Measurements from ENCODE around the gene HYKK. TPM values are rescaled to one million over a fixed set of nuclear protein-coding genes. Genes with fewer than 3 reads are reported as not detected.

HYKK gene
- total and polyA plus RNA-seq, 2 of the 13 experiments (the other 11 are each of a cell fraction or from before 2014, with no cell fraction given) = 3.5 to 5.4 TPM

DNA sequence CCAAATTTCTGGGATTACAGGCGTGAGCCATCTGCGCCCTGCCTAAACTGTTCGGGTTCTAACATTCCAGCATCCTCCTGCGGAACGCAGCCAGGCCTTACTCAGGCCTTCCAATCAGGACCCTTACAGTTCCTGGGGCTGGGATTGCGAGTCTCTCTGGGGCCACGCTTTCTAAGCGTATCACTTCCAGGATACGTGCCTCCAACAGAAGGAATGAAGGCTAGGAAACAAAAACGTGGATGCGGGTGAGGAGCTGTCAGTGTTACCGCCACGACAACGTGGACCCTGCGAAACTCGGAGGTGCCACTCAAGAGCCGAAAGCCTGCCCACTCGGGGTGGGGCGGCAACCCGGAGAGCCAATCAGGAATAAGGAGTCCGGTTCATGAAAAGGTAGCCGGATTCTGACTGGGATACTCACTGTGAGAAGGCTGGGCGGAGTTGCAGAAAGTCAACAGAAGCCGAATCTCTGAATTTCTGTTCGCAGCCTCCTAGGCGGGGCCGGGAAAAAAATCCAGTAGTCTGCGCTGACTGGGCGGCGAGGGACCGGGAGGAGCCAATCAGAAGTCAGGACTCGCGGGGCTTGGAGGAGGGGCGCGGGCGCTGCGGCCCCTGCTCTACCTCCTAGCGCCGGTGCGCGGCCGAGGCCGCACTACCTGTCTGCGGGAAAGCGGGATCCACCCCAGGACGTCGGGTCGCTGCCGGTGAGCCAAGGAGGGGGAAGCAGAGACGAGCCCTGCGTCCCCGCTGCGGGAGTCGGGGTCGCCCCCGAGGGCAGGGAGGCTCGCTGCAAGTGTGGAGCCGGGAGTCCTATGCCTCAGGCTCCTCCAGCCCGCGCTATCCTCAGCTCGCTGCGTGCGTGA lies at the start of gene HYKK (continued):
- TF ChIP-seq KLF12 (CRISPR knock-in tag; IDR thresholded peaks at IDR 0.05; ENCODE audit: borderline replicate concordance) = no peak
- TF ChIP-seq, protein P1, sequence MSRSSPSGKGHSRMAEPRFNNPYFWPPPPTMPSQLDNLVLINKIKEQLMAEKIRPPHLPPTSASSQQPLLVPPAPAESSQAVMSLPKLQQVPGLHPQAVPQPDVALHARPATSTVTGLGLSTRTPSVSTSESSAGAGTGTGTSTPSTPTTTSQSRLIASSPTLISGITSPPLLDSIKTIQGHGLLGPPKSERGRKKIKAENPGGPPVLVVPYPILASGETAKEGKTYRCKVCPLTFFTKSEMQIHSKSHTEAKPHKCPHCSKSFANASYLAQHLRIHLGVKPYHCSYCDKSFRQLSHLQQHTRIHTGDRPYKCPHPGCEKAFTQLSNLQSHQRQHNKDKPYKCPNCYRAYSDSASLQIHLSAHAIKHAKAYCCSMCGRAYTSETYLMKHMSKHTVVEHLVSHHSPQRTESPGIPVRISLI (CRISPR knock-in tag; IDR thresholded peaks at IDR 0.05; ENCODE audit: borderline replicate concordance) = peak; percentile 86; the same call in 1 of the 2 replicates
- TF ChIP-seq KLF9 (CRISPR knock-in tag; IDR thresholded peaks at IDR 0.05; ENCODE audit: low read depth) = 0 out of 2 replicates have a peak, but pooled peaks have one; percentile 13
- peak; percentile 91; the same call in 1 of the 2 replicates for TF ChIP-seq KAT7 (CRISPR knock-in tag; IDR thresholded peaks at IDR 0.05; ENCODE audit: borderline replicate concordance)
- TF ChIP-seq, protein P2, sequence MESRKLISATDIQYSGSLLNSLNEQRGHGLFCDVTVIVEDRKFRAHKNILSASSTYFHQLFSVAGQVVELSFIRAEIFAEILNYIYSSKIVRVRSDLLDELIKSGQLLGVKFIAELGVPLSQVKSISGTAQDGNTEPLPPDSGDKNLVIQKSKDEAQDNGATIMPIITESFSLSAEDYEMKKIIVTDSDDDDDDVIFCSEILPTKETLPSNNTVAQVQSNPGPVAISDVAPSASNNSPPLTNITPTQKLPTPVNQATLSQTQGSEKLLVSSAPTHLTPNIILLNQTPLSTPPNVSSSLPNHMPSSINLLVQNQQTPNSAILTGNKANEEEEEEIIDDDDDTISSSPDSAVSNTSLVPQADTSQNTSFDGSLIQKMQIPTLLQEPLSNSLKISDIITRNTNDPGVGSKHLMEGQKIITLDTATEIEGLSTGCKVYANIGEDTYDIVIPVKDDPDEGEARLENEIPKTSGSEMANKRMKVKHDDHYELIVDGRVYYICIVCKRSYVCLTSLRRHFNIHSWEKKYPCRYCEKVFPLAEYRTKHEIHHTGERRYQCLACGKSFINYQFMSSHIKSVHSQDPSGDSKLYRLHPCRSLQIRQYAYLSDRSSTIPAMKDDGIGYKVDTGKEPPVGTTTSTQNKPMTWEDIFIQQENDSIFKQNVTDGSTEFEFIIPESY (CRISPR knock-in tag; IDR thresholded peaks at IDR 0.05) = no peak
- TF ChIP-seq, protein P3, sequence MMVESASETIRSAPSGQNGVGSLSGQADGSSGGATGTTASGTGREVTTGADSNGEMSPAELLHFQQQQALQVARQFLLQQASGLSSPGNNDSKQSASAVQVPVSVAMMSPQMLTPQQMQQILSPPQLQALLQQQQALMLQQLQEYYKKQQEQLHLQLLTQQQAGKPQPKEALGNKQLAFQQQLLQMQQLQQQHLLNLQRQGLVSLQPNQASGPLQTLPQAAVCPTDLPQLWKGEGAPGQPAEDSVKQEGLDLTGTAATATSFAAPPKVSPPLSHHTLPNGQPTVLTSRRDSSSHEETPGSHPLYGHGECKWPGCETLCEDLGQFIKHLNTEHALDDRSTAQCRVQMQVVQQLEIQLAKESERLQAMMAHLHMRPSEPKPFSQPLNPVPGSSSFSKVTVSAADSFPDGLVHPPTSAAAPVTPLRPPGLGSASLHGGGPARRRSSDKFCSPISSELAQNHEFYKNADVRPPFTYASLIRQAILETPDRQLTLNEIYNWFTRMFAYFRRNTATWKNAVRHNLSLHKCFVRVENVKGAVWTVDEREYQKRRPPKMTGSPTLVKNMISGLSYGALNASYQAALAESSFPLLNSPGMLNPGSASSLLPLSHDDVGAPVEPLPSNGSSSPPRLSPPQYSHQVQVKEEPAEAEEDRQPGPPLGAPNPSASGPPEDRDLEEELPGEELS (CRISPR knock-in tag; IDR thresholded peaks at IDR 0.05) = peak; percentile 12; the same call in 1 of the 2 replicates
- no peak; the same call in 1 of the 2 replicates for TF ChIP-seq MAF1 (CRISPR knock-in tag; IDR thresholded peaks at IDR 0.05; ENCODE audit: borderline replicate concordance)
- TF ChIP-seq ZNF777 (CRISPR knock-in tag; IDR thresholded peaks at IDR 0.05) = peak; percentile 69; the same call in 1 of the 2 replicates
- TF ChIP-seq ZNF431 (CRISPR knock-in tag; IDR thresholded peaks at IDR 0.05; ENCODE audit: borderline replicate concordance, low read depth) = no peak
- no peak for TF ChIP-seq TEAD2 (CRISPR knock-in tag; IDR thresholded peaks at IDR 0.05)
- TF ChIP-seq, protein P4, sequence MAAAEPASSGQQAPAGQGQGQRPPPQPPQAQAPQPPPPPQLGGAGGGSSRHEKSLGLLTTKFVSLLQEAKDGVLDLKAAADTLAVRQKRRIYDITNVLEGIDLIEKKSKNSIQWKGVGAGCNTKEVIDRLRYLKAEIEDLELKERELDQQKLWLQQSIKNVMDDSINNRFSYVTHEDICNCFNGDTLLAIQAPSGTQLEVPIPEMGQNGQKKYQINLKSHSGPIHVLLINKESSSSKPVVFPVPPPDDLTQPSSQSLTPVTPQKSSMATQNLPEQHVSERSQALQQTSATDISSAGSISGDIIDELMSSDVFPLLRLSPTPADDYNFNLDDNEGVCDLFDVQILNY (CRISPR knock-in tag; conservative IDR thresholded peaks at IDR 0.05) = no peak
- TF ChIP-seq SIN3B (IDR thresholded peaks at IDR 0.05; ENCODE audit: low read length) = no peak
- TF ChIP-seq FOXK2 (IDR thresholded peaks at IDR 0.05) = no peak
- TF ChIP-seq SAP130 (CRISPR knock-in tag; IDR thresholded peaks at IDR 0.05; ENCODE audit: low read depth) = peak; percentile 88
- peak; percentile 89 for TF ChIP-seq HNRNPLL (IDR thresholded peaks at IDR 0.05; ENCODE audit: low read depth, low read length, poor library complexity, severe bottlenecking)
- TF ChIP-seq ZNF350 (CRISPR knock-in tag; IDR thresholded peaks at IDR 0.05; ENCODE audit: borderline replicate concordance, low read depth) = peak; percentile 32; the same call in 1 of the 2 replicates
- TF ChIP-seq FOSL2 (CRISPR knock-in tag; IDR thresholded peaks at IDR 0.05) = no peak
- TF ChIP-seq ZNF577 (CRISPR knock-in tag; IDR thresholded peaks at IDR 0.05; ENCODE audit: borderline replicate concordance, low read depth) = no peak
- TF ChIP-seq ZNF616 (CRISPR knock-in tag; IDR thresholded peaks at IDR 0.05; ENCODE audit: low read depth) = no peak
- TF ChIP-seq, protein P5, sequence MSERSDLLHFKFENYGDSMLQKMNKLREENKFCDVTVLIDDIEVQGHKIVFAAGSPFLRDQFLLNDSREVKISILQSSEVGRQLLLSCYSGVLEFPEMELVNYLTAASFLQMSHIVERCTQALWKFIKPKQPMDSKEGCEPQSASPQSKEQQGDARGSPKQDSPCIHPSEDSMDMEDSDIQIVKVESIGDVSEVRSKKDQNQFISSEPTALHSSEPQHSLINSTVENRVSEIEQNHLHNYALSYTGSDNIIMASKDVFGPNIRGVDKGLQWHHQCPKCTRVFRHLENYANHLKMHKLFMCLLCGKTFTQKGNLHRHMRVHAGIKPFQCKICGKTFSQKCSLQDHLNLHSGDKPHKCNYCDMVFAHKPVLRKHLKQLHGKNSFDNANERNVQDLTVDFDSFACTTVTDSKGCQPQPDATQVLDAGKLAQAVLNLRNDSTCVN (CRISPR knock-in tag; IDR thresholded peaks at IDR 0.05; ENCODE audit: borderline replicate concordance) = peak; percentile 52; the same call in 1 of the 2 replicates

Data from HepG2 (cell line).